ENCODE data around the gene ATF7IP. TPM values are rescaled to one million over a fixed set of nuclear protein-coding genes. Genes with fewer than 3 reads are reported as not detected.
A peak's percentile ranks its signal among the peaks of the same experiment; 100 is the strongest.

The ATF7IP gene
- total and polyA plus RNA-seq, 5 experiments from 2014 or later, result 70.6 to 174 (median 84.9) TPM

DNA sequence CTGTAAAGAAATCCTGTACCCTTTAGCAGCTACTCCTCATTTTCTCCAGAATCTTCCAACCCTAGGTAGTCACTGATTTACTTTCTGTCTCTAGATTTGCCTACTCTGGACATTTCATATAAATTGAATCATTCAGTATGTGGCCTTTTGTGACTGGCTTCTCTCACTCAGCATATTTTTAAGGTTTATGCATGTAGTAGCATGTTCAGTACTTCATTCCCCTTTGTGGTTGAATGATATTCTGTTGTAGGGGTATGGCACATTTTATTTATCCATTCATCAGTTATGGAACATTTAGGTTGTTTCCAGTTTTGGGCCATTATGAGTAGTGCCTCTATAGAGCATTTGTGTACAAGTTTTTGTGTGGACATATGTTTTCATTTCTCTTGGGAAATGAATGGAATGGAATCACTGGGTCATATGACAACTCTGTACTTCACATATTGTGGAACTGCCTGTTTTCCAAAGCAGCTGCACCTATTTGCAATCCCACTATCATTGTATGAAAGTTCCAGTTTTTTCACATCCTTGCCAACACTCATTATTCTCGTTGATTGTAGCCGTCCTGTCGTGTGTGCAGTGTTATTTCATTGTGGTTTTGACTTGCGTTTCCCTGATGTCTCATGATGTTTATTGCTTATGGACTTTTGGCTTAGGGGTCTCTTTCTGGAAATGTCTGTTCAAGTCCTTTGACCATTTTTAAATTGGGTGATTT lies 57.2 kb downstream of the ATF7IP start:
- no peak for DNase-seq
- Mint-ChIP-seq H3K27ac (peak overlapping the region in 4 of 10 donors; percentile 70 to 79 (median 72)), H3K4me3 (peak overlapping the region in 5 of 10 donors; percentile 11 to 48 (median 29)), H3K9me3 (peaks cover 0 to 30% (median 9%) of the 10 kb centered on the region in 9 donors), H3K36me3 (peaks cover 44 to 64% (median 49%) of the 10 kb centered on the region in 3 donors), H3K4me1 (peaks cover 30 to 77% (median 61%) of the 10 kb centered on the region in 4 donors), H3K27me3 (no peaks in the 10 kb centered on the region)
- POLR2A ChIA-PET, result interaction anchor here (0.6 kb wide), 1 partner anchor 21 kb away, joined by 4 read pairs; no protein-coding TSS in a partner anchor
- no peak for ATAC-seq

DNA sequence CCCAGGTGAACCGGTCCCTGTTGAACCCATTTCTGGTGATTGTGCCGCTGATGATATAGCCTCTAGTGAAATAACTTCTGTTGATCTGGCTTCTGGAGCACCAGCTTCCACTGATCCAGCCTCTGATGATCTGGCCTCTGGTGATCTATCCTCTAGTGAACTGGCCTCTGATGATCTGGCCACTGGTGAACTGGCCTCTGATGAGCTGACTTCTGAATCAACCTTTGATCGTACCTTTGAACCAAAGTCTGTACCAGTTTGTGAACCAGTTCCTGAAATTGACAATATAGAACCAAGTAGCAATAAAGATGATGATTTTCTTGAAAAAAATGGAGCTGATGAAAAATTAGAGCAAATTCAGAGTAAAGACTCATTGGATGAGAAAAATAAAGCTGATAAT lies 59.1 kb downstream of the ATF7IP start:
- peak overlapping the region in 7 of 10 donors; percentile 11 to 61 (median 52) for H3K4me3 Mint-ChIP-seq
- no peaks in the 10 kb centered on the region for H3K27me3 Mint-ChIP-seq
- H3K4me1 Mint-ChIP-seq, result peaks cover 39 to 86% (median 73%) of the 10 kb centered on the region in 4 donors
- DNase-seq, result no peak
- POLR2A ChIA-PET, result interaction anchor here (0.5 kb wide), 2 partner anchors 30 to 171 kb away, joined by 3 read pairs; no protein-coding TSS in a partner anchor
- H3K27ac Mint-ChIP-seq, result peak overlapping the region in 6 of 10 donors; percentile 9 to 79 (median 36)
- H3K9me3 Mint-ChIP-seq, result peaks cover 0 to 30% (median 9%) of the 10 kb centered on the region in 9 donors
- peaks cover 47 to 81% (median 57%) of the 10 kb centered on the region in 3 donors for H3K36me3 Mint-ChIP-seq
- no peak for ATAC-seq

DNA sequence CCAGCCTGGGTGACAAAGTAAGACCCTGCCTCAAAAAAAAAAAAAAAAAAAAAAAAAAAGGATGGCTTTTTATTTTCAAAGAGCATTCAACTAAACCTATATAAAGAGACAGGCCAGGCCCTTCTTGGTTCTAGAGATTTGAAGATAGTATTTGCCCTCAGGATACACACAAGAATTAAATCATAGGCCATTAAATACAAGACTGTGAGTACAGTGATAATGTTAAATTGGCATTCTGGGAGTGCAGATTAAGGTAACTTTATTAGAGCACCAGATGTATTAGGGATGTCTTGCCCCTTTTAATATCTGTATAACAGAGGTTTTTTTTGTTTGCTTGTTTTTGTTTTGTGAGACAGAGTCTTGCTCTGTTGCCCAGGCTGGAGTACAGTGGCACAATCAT lies 61.3 kb downstream of the ATF7IP start:
- Mint-ChIP-seq H3K27ac (peak overlapping the region in 3 of 10 donors; percentile 7 to 54 (median 24)), H3K4me3 (peak overlapping the region in 4 of 10 donors; percentile 12 to 47 (median 26)), H3K36me3 (peaks cover 39 to 83% (median 56%) of the 10 kb centered on the region in 3 donors), H3K9me3 (peaks cover 0 to 19% (median 9%) of the 10 kb centered on the region in 9 donors), H3K27me3 (no peaks in the 10 kb centered on the region), H3K4me1 (peaks cover 40 to 87% (median 73%) of the 10 kb centered on the region in 4 donors)
- POLR2A ChIA-PET, result interaction anchor here (0.6 to 3.0 kb wide), 2 partner anchors 61 to 569 kb away, joined by 3 to 9 read pairs; partner anchors contain the start of gene ATF7IP
- ATAC-seq (no peak), DNase-seq (no peak)

DNA sequence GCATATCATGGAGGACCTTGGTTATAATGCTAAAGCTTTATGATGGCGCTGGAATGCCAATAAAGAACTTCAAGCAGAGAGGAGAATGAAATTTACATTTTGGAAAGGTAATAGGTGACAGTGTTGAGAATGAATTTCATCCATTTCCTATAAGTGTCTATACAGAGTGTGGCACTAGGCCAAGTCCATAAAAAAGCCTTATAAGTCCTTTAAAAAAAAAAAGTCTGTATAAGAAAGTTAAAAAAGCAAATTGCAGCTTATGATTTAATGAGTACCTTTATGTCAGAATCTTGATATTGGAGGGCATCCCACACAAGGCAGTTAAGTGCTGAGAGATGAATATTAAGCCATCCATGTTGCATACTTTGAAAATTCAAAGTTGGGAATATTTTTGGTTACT lies 62.4 kb downstream of the ATF7IP start:
- peak overlapping the region in 9 of 10 donors; percentile 14 to 69 (median 55) for H3K4me3 Mint-ChIP-seq
- peaks cover 32 to 80% (median 48%) of the 10 kb centered on the region in 3 donors for H3K36me3 Mint-ChIP-seq
- peak overlapping the region in 7 of 10 donors; percentile 3 to 81 (median 71) for H3K27ac Mint-ChIP-seq
- ATAC-seq, result peak in 1 of 2 donors; percentile 20
- peaks cover 0 to 11% (median 5%) of the 10 kb centered on the region in 9 donors for H3K9me3 Mint-ChIP-seq
- no peaks in the 10 kb centered on the region for H3K27me3 Mint-ChIP-seq
- H3K4me1 Mint-ChIP-seq, result peaks cover 42 to 89% (median 74%) of the 10 kb centered on the region in 4 donors
- peak in 1 of 10 donors; percentile 7 for DNase-seq
- POLR2A ChIA-PET, result interaction anchor here (3.0 kb wide), 1 partner anchor 62 kb away, joined by 9 read pairs; the partner anchor contains the start of gene ATF7IP

DNA sequence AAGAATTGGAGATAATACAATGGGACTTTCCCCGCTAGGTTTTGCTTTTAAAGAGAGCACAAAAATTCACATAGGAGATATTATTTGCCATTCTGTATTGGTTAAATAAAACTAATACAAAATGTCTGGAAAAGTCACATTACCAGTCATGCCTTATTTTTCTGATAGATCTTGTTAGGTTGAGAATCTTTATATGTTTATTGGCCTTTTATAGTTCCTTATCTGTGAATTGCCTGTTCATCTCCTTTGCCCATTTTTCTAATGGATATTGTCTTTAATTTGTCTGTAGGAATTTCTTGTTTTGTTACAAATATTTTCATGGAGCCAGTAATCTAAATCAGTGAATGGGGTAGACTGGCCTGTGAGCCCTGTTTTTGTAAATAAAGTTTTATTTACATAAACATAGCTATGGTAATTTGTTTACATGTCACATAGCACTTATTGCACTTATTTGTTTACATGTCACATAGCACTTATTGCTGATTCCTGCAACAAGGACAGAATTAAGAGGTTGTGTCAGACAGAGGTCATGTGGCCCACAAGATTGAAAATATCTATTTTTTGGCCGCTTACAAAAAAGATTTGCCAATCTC lies 65.0 kb downstream of the ATF7IP start:
- Mint-ChIP-seq H3K36me3 (peaks cover 18 to 70% (median 28%) of the 10 kb centered on the region in 3 donors), H3K27ac (peak overlapping the region in 4 of 10 donors; percentile 49 to 81 (median 74)), H3K4me1 (peaks cover 33 to 79% (median 66%) of the 10 kb centered on the region in 4 donors), H3K4me3 (peak overlapping the region in 6 of 10 donors; percentile 1 to 51 (median 10)), H3K9me3 (peaks cover 0 to 11% (median 2%) of the 10 kb centered on the region in 9 donors), H3K27me3 (no peaks in the 10 kb centered on the region)
- POLR2A ChIA-PET, result no interaction called here
- DNase-seq (no peak), ATAC-seq (no peak)

DNA sequence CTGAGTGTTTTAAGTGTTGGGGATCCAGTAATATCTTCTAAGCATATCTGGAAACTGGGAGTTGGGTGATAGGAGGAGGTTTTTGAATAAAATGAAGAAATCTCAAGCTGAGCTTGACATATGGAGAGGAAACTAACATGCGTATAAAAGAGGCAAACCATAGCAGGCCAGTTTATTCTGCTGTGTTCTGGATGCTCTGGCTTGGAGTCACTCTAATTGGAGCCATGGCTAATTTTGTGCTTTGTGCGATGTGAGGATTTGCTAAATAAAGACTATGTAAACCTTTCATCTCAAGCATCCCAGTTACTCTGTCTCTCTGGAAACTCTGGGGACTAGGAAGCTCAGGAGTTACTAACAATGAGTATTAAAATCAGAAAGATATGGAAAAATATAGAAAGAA lies 66.5 kb downstream of the ATF7IP start:
- peaks cover 18 to 74% (median 28%) of the 10 kb centered on the region in 3 donors for H3K36me3 Mint-ChIP-seq
- peak overlapping the region in 6 of 10 donors; percentile 0 to 61 (median 32) for H3K4me3 Mint-ChIP-seq
- peaks cover 31 to 67% (median 59%) of the 10 kb centered on the region in 4 donors for H3K4me1 Mint-ChIP-seq
- no peaks in the 10 kb centered on the region for H3K27me3 Mint-ChIP-seq
- no peak for ATAC-seq
- DNase-seq, result no peak
- H3K27ac Mint-ChIP-seq, result peak overlapping the region; percentile 4 to 89 (median 42)
- H3K9me3 Mint-ChIP-seq, result peaks cover 0 to 11% (median 2%) of the 10 kb centered on the region in 9 donors
- POLR2A ChIA-PET, result no interaction called here

DNA sequence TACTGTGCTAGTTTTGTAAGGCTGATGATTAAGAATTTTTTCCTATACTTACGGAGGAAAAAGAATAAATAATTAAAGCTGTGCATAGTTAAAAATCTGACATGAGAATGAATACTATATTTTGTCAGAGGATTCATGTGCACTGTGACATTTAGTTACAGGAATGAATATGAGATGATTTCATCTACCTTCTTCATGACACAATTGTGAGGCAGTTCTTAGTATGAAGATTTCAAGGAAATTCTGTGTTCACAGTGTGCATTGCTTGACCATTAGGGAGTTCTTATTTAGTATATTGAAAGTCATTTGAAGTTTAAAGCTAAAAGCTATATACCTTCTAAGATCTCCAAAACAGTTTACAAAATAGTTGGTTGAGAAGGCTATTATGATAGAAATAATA lies 70.1 kb downstream of the ATF7IP start:
- H3K4me1 Mint-ChIP-seq, result peaks cover 11 to 39% (median 30%) of the 10 kb centered on the region in 4 donors
- H3K9me3 Mint-ChIP-seq, result peaks cover 0 to 2% (median 0%) of the 10 kb centered on the region in 9 donors
- POLR2A ChIA-PET, result no interaction called here

DNA sequence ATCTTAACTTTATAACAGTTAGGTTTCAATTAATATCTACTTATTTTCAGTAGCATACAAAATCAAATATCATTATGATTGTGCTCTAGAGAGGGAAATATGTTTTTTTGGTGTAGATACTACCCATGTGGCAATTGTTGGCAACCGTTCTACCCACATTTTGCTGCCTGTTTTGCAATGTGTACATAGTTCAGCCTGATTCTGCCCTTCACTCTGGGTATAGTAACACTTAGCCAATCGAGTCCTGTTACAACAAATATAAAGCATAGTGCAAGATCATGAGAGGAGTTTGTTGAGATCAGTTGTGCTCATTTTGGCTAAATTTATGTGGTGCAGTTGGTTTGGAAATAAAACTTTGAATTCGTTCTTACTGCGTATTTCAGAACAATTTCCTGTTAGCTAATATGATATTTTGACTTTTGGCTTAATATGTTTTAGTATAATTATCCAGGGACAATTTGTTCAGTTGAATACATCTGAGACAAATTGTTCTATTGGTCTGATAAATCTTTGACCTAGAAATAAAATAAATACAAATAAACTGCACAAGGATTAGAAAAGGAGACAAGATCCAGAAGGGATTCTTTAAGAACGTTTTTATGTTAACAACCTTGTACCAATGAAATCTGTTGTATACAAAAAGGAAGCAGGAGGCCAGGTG lies 76.9 kb downstream of the ATF7IP start:
- Mint-ChIP-seq H3K27me3 (no peaks in the 10 kb centered on the region), H3K9me3 (peaks cover 0 to 4% (median 0%) of the 10 kb centered on the region in 9 donors), H3K36me3 (peaks cover 35 to 89% (median 68%) of the 10 kb centered on the region in 3 donors), H3K4me3 (no peak overlapping the region), H3K4me1 (peaks cover 7 to 28% (median 22%) of the 10 kb centered on the region in 4 donors), H3K27ac (peak overlapping the region in 8 of 10 donors; percentile 27 to 71 (median 45))
- POLR2A ChIA-PET, result no interaction called here
- ATAC-seq, result no peak
- no peak for DNase-seq

More for the DNA sequence above, 70.1 kb downstream of the ATF7IP start:
- no peak for ATAC-seq
- H3K27me3 Mint-ChIP-seq, result no peaks in the 10 kb centered on the region
- no peak for DNase-seq
- no peak overlapping the region for H3K4me3 Mint-ChIP-seq
- H3K36me3 Mint-ChIP-seq, result peaks cover 25 to 73% (median 28%) of the 10 kb centered on the region in 3 donors
- peak overlapping the region in 4 of 10 donors; percentile 1 to 63 (median 44) for H3K27ac Mint-ChIP-seq

DNA sequence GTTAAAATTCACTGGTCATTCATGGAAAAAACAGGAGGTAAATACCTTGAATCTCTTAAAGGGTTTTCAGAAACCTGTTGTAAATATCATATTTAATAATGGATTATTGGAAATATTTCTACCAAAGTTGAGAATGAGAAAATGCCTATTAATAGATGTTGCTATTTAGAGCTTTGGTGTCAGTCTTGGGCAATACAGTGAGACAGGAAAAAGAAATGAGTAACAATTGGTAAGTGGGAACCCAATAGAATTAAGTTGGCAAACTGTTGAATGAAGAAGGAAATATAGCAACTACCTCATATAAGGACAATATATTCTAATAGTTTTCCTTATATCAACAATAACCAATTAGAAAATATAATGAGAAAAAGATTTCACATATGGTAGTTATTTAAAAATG lies 78.0 kb downstream of the ATF7IP start:
- Mint-ChIP-seq H3K27me3 (no peaks in the 10 kb centered on the region), H3K4me3 (no peak overlapping the region), H3K27ac (peak overlapping the region in 7 of 10 donors; percentile 15 to 79 (median 69)), H3K36me3 (peaks cover 39 to 91% (median 72%) of the 10 kb centered on the region in 3 donors), H3K4me1 (peaks cover 11 to 32% (median 31%) of the 10 kb centered on the region in 4 donors), H3K9me3 (peaks cover 0 to 4% (median 0%) of the 10 kb centered on the region in 9 donors)
- POLR2A ChIA-PET, result no interaction called here
- ATAC-seq, result no peak
- no peak for DNase-seq

DNA sequence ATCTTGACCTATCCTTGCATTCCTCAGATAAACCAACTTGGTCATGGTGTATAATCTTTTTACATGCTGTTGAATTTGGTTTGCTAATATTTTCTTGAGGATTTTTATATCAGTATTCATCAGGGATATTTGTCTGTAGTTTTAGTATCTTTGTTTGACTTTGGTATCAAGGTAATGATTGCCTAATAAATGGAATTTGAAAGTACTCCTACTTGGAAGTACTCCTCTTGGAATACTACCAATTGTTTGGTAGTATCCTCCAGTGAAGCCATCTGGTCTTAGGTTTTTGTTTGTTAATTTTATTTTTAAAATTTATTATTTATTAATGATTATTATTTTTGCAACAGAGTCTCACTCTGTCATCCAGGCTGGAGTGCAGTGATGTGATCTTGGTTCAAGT lies 85.0 kb downstream of the ATF7IP start:
- POLR2A ChIA-PET, result no interaction called here
- Mint-ChIP-seq H3K9me3 (peaks cover 0 to 17% (median 5%) of the 10 kb centered on the region in 9 donors), H3K4me1 (peaks cover 37 to 69% (median 66%) of the 10 kb centered on the region in 4 donors), H3K4me3 (no peak overlapping the region), H3K27ac (peak overlapping the region in 2 of 10 donors; percentile 6 to 70), H3K27me3 (no peaks in the 10 kb centered on the region), H3K36me3 (peaks cover 47 to 95% (median 76%) of the 10 kb centered on the region in 3 donors)
- no peak for DNase-seq
- ATAC-seq, result no peak

DNA sequence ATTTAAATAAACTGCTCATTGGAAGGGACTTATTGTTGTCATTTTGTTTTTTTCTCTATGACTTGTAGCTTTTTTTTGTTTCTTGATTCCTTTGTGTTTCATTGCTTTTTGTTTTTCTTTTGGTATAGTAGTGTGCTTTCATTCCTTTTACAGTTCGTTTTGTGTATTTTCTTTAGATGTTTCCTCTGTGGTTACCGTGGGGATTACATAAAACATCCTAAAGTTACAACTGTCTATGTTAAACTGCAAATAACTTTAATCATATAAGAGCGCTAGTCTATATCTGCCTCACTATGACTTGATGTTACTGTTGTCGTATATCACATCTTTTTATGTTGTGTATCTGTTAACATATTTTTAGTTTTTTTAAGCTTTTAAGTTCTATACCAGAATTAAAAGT lies 86.9 kb downstream of the ATF7IP start:
- Mint-ChIP-seq H3K9me3 (peaks cover 0 to 17% (median 5%) of the 10 kb centered on the region in 9 donors), H3K4me3 (peak overlapping the region in 9 of 10 donors; percentile 3 to 73 (median 42)), H3K27ac (peak overlapping the region in 9 of 10 donors; percentile 26 to 85 (median 64)), H3K36me3 (peaks cover 46 to 94% (median 71%) of the 10 kb centered on the region in 3 donors), H3K4me1 (peaks cover 37 to 71% (median 63%) of the 10 kb centered on the region in 4 donors), H3K27me3 (no peaks in the 10 kb centered on the region)
- POLR2A ChIA-PET, result interaction anchor here (0.7 kb wide), 1 partner anchor 857 kb away, joined by 3 read pairs; no protein-coding TSS in a partner anchor
- ATAC-seq (peak in 1 of 2 donors; percentile 25), DNase-seq (peak in 1 of 10 donors; percentile 5)
